Right hindlimb (tissue), 1 donor: ENCODE results near the gene IGFBP1.

Experiments used
- DNase-seq: peaks from one replicate; pipeline ENCODE4 v3.0.0-alpha.2; 2018

The IGFBP1 gene

GRCh38 chr7:45881280-45881758, 7.0 kb upstream of the IGFBP1 start:
- no peak for DNase-seq

GRCh38 chr7:45881759-45882464, 6.4 kb upstream of the IGFBP1 start:
- no peak for DNase-seq

GRCh38 chr7:45882465-45882810, 5.8 kb upstream of the IGFBP1 start:
- no peak for DNase-seq

GRCh38 chr7:45884136-45884535, 4.2 kb upstream of the IGFBP1 start:
- DNase-seq: no peak

- no peak for DNase-seq
These were observed 2.9 kb upstream of the IGFBP1 start for GRCh38 chr7:45885264-45885882.

GRCh38 chr7:45886931-45887667, 1.2 kb upstream of the IGFBP1 start:
- no peak for DNase-seq

- no peak for DNase-seq
These were observed 692 bp downstream of the IGFBP1 start for GRCh38 chr7:45888993-45889366.

GRCh38 chr7:45889367-45890067, 1.2 kb downstream of the IGFBP1 start:
- DNase-seq: no peak

- DNase-seq: no peak
These were observed 2.0 kb downstream of the IGFBP1 start for GRCh38 chr7:45890125-45890901.

- no peak for DNase-seq
These were observed 2.7 kb downstream of the IGFBP1 start for GRCh38 chr7:45890902-45891461.

GRCh38 chr7:45891462-45892402, 3.4 kb downstream of the IGFBP1 start:
- DNase-seq: no peak

- no peak for DNase-seq
These were observed 4.2 kb downstream of the IGFBP1 start for GRCh38 chr7:45892407-45893035.

- no peak for DNase-seq
These were observed 5.2 kb downstream of the IGFBP1 start for GRCh38 chr7:45893374-45893995.

- no peak for DNase-seq
These were observed 5.8 kb downstream of the IGFBP1 start for GRCh38 chr7:45893996-45894664.

- no peak for DNase-seq
These were observed 6.4 kb downstream of the IGFBP1 start for GRCh38 chr7:45894665-45895062.

GRCh38 chr7:45897042-45897690, 8.9 kb downstream of the IGFBP1 start:
- no peak for DNase-seq

- no peak for DNase-seq
These were observed 9.9 kb downstream of the IGFBP1 start for GRCh38 chr7:45898222-45898621.

- no peak for DNase-seq
These were observed 13.3 kb downstream of the IGFBP1 start for GRCh38 chr7:45901566-45901965.

- no peak for DNase-seq
These were observed 14.5 kb downstream of the IGFBP1 start for GRCh38 chr7:45902820-45903219.
